Transverse colon (tissue), 4 donors: ENCODE results near the gene UBXN2A. TPM values are rescaled to one million over a fixed set of nuclear protein-coding genes. Genes with fewer than 3 reads are reported as not detected.

Experiments used
- DNase-seq: peaks from one replicate; pipeline ENCODE4 v3.0.0-alpha.2; 2019
- H3K27ac ChIP-seq, 4 donors: fragments of 200-600 bp; sonication (generic); 2 replicates each; pipeline ENCODE4 v1.5.1; 2016 to 2018; ENCODE audit warnings: inconsistent platforms in 4 of 4
- H3K27me3 ChIP-seq: fragments of 200-600 bp; sonication (generic); 2 replicates; pipeline ENCODE4 v1.5.1; 2017; ENCODE audit warnings: inconsistent platforms
- H3K36me3 ChIP-seq, 4 donors: fragments of 200-600 bp; sonication (generic); 2 replicates each; pipeline ENCODE4 v1.5.1; 2017 to 2019; ENCODE audit warnings: inconsistent platforms in 4 of 4
- H3K4me1 ChIP-seq, 4 donors: fragments of 200-600 bp; sonication (generic); 2 replicates each; pipeline ENCODE4 v1.5.1; 2017 to 2020; ENCODE audit warnings: inconsistent platforms in 4 of 4
- H3K4me3 ChIP-seq, 4 donors: fragments of 200-600 bp; sonication (generic); 1 replicate in 1 of 4; 2 replicates in 3 of 4; pipeline versions ENCODE4 v1.5.1 to v1.6.1; 2017 to 2019; ENCODE audit warnings: inconsistent platforms in 4 of 4
- H3K9me3 ChIP-seq, 2 donors: fragments of 200-600 bp; sonication (generic); 2 replicates each; pipeline ENCODE4 v1.5.1; 2017 to 2019; ENCODE audit warnings: inconsistent platforms in 2 of 2
- EP300 ChIP-seq: sonication (generic); formaldehyde crosslinking; IDR thresholded peaks from one replicate; pipeline ENCODE4 v1.6.1; 2017; ENCODE audit warnings: antibody characterized with exemption, low read depth
- POLR2A ChIP-seq: fragments of 450-650 bp; IDR thresholded peaks from one replicate; pipeline ENCODE4 v1.6.1; 2016; ENCODE audit warnings: antibody characterized with exemption, mild to moderate bottlenecking, moderate library complexity
- POLR2AphosphoS5 ChIP-seq, 3 donors: sonication (generic); formaldehyde crosslinking; IDR thresholded peaks; one replicate each; pipeline ENCODE4 v1.6.1; 2016; ENCODE audit warnings: antibody characterized with exemption in 3 of 3
- WGBS, 2 donors: methylation state at CpG; one replicate each; pipeline ENCODE4 v1.1.5; 2018; ENCODE audit warnings: low coverage in 1 of 2; 5-methylcytosine and 5-hydroxymethylcytosine counted together
- in situ Hi-C, 4 donors: fragments of 200-750 bp; cut with MboI; loops; one replicate each; pipeline versions ENCODE4 v1.15.0 to v1.15.1; 2017; ENCODE audit warnings: low sequenced_read_pairs in 3 of 4, low pct_ligation_motif_present in 1 of 4, low pct_unique_long_range_greater_than_20kb in 1 of 4
- intact Hi-C: fragments of 100-400 bp; cut with DNase I; formaldehyde crosslinking; loops from one replicate; pipeline ENCODE4 v1.15.1; 2023; ENCODE audit warnings: low total_unique reads
- total RNA-seq, 4 donors: library from RNA; depleted of rRNA; stranded (reverse); fragments of >200 nt; gene quantifications; one replicate each; pipeline ENCODE4 v1.1.0, GENCODE V29; 2016
- TF ChIP-seq, protein P1 (sequence below), 5 experiments: fragments of 200-600 bp in 3 of 5; fragments of 450-650 bp in 2 of 5; sonication (generic) in 3 of 5; IDR thresholded peaks; 1 replicate in 2 of 5; 2 replicates in 3 of 5; pipeline ENCODE4 v1.5.1; 2016 to 2017; ENCODE audit warnings: antibody characterized with exemption in 5 of 5, inconsistent platforms in 3 of 5, mild to moderate bottlenecking in 2 of 5, moderate library complexity in 1 of 5

The UBXN2A gene
- total RNA-seq, 4 donors from 2014 or later = 6.4 to 13.7 (median 10.8) TPM

DNA sequence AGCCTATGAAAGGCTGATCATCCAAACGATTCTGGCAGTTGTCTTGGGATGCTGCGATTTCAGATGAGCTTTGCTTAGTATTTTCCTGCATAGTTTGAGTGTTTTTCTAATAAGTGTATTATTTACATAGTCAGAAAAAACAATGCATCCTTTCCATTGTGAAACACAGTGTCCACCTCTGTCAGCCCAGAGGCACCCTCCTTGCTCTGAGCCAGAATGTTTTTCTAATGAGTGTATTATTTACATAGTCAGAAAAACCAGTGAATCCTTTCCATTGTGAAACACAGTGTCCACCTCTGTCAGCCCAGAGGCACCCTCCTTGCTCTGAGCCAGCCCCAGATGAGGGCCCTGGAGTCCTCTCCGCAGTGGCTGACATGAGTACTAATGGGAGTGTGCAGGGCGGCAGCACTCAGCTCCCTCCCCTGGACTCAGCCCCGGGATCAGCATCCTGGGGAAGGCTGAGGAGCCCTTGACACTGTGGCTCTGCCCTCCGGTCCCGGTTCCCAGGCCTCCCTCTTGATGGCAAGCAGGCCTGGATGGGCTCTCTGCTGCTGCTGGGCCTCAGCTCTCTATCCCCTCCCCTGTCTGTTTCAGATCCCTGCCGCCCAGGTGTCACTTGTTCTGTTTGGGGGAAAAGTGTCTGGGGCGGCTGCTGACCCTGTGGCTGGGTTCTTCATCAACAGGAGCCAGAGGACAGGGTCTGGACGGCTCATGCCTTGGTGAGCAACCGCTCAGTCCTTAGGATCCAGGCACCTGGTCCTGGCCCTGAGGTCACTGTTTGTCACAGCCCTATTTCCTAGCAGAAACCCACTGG, 75.5 kb downstream of the UBXN2A start:
- in situ Hi-C loops = no loop called here
- no peaks in the 10 kb centered on the region for H3K36me3 ChIP-seq

DNA sequence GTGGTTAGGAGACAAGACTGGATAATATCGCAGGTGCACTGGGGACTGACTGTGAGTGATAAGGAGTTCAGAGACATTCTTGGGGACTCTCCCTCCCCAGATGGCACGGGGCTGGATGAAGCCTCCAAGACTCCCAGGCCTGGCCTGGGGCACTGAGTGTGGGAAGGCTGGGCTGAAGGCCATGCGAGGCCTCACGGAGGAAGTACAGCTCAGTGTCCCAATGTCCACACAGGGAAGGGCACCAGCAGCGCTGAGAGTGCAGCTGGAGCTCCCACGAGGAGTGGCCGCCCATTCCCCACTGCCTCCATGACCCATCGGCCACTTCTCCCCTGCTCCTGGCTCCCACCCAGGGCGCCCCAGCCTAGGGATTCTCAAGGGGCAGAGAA, 76.1 kb downstream of the UBXN2A start:
- no peaks in the 10 kb centered on the region for H3K36me3 ChIP-seq
- intact Hi-C loops = no loop called here
- TF ChIP-seq POLR2AphosphoS5 (IDR thresholded peaks at IDR 0.05) (no peak), EP300 (no peak), POLR2A (no peak)
- TF ChIP-seq, protein P1, sequence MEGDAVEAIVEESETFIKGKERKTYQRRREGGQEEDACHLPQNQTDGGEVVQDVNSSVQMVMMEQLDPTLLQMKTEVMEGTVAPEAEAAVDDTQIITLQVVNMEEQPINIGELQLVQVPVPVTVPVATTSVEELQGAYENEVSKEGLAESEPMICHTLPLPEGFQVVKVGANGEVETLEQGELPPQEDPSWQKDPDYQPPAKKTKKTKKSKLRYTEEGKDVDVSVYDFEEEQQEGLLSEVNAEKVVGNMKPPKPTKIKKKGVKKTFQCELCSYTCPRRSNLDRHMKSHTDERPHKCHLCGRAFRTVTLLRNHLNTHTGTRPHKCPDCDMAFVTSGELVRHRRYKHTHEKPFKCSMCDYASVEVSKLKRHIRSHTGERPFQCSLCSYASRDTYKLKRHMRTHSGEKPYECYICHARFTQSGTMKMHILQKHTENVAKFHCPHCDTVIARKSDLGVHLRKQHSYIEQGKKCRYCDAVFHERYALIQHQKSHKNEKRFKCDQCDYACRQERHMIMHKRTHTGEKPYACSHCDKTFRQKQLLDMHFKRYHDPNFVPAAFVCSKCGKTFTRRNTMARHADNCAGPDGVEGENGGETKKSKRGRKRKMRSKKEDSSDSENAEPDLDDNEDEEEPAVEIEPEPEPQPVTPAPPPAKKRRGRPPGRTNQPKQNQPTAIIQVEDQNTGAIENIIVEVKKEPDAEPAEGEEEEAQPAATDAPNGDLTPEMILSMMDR (IDR thresholded peaks at IDR 0.05) = no peak
- DNase-seq = no peak
- H3K4me3 ChIP-seq = no peak overlapping the region
- WGBS, 2 donors = 80 to 82% methylated on average over 1 to 9 of the region's 9 CpGs
- peaks cover 14% of the 10 kb centered on the region for H3K27me3 ChIP-seq
- no peaks in the 10 kb centered on the region for H3K4me1 ChIP-seq
- H3K27ac ChIP-seq = no peak overlapping the region
- H3K9me3 ChIP-seq = no peaks in the 10 kb centered on the region
- in situ Hi-C loops = no loop called here

More for the DNA sequence above, 75.5 kb downstream of the UBXN2A start:
- H3K4me1 ChIP-seq = no peaks in the 10 kb centered on the region
- H3K4me3 ChIP-seq = no peak overlapping the region
- WGBS, 2 donors = 80 to 93% methylated on average over 6 to 10 of the region's 11 CpGs
- H3K9me3 ChIP-seq = no peaks in the 10 kb centered on the region
- DNase-seq = no peak
- peaks cover 20% of the 10 kb centered on the region for H3K27me3 ChIP-seq
- no peak overlapping the region for H3K27ac ChIP-seq
- intact Hi-C loops = no loop called here
- TF ChIP-seq POLR2A = no peak
- TF ChIP-seq EP300 = no peak
- TF ChIP-seq, protein P1 (IDR thresholded peaks at IDR 0.05) = no peak
- TF ChIP-seq POLR2AphosphoS5 (IDR thresholded peaks at IDR 0.05) = no peak

DNA sequence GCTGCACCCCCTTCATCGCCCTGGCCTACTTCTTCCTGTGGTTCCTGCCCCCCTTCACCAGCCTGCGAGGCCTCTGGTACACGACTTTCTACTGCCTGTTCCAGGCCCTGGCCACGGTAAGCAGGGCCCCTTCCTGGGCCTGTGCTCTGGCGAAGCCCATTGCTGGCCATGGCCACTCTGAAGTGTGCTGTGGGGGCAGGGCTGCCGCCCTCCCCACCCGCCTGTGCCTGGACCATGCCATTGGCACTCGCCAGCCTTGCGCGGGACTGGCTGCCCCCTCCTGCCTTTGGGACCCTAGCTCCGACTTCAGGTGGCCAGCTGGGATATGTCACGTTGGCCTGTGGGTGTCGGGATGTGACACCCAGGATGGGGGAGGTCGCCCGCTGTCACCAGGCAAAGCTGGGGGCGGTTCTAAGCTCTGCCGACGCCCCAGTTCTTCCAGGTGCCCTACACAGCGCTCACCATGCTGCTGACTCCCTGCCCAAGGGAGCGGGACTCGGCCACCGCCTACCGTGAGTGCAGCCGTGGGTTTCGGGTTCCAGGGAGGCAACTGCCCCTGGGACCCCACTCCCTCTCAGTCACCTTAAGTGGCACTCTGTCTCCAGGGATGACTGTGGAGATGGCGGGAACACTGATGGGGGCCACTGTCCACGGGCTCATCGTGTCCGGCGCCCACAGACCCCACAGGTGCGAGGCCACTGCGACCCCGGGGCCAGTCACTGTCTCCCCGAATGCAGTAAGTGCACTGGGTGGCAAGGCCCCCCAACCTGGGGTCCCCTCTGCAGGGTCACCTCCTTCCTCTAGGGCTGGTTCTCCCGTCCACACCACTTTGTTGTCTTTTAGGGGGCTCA, 76.8 kb downstream of the UBXN2A start:
- Histone ChIP-seq H3K36me3 (no peaks in the 10 kb centered on the region), H3K27ac (no peak overlapping the region), H3K9me3 (no peaks in the 10 kb centered on the region), H3K4me3 (no peak overlapping the region), H3K4me1 (no peaks in the 10 kb centered on the region), H3K27me3 (peaks cover 8% of the 10 kb centered on the region)
- TF ChIP-seq, protein P1 (IDR thresholded peaks at IDR 0.05) = no peak
- TF ChIP-seq EP300 (no peak), POLR2AphosphoS5 (IDR thresholded peaks at IDR 0.05) (no peak), POLR2A (no peak)
- in situ Hi-C loops = no loop called here
- no peak for DNase-seq
- intact Hi-C loops = no loop called here
- WGBS, 2 donors = 90% methylated on average over 34 of the region's 35 CpGs; no CpG with 5 or more reads in 1 of the 2 donors

DNA sequence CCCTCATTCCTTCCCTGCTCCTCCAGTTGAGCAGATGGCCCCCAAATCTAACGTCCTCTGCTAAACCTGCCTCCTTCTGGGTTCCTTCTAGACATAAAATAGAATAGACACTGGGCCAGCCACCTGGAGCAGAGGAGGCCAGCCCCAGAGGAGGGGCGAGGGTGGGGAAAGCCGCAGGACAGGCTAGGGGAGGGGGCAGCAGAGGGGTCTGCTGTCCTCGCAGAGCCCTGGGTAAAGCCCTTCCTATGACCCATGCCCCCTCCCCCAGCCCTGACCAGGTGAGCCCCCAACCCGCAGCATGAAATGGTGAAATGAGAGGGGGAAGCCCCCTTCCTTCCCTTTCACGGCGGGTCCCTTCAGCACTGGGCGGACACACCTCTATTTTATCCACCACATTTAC, 77.4 kb downstream of the UBXN2A start:
- no peak for DNase-seq
- WGBS, 2 donors = 79 to 93% methylated on average over 8 of the region's 8 CpGs

More for the DNA sequence above, 77.4 kb downstream of the UBXN2A start:
- H3K36me3 ChIP-seq = no peaks in the 10 kb centered on the region
- TF ChIP-seq, protein P1 (IDR thresholded peaks at IDR 0.05) = no peak
- TF ChIP-seq POLR2A = no peak
- TF ChIP-seq EP300 = no peak
- no peak for TF ChIP-seq POLR2AphosphoS5 (IDR thresholded peaks at IDR 0.05)
- H3K9me3 ChIP-seq = no peaks in the 10 kb centered on the region
- no peak overlapping the region for H3K27ac ChIP-seq
- intact Hi-C loops = no loop called here
- no peaks in the 10 kb centered on the region for H3K4me1 ChIP-seq
- H3K27me3 ChIP-seq = peaks cover 2% of the 10 kb centered on the region
- in situ Hi-C loops = no loop called here
- no peak overlapping the region for H3K4me3 ChIP-seq
